ENCODE data around the gene HTR3D. TPM values are rescaled to one million over a fixed set of nuclear protein-coding genes. Genes with fewer than 3 reads are reported as not detected.
"Not testable (repeated sequence)": the region's sequence is repeated elsewhere in the genome, so short reads cannot be mapped to it uniquely, and the experiment has no call there.

The HTR3D gene
- total RNA-seq, 1 experiment from 2014 or later, result not detected

DNA sequence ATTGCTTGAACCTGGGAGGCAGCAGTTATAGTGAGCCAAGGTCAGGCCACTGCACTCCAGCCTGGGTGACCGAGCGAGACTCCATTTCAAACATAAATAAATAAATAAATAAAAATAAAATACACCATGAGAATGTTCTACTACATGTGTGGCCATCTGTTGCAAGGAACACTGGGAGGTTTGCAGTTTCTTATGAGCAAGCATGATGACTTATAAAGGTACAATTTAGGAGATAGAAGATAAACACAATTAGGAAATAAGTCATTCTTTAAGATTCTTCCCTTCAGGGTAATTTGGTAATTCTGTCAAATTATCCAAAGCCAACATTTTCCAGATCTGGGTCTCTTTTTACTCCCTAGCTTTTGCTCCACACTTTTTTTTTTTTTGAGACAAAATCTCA lies 34.7 kb downstream of the HTR3D start:
- H3K4me3 ChIP-seq (ENCODE audit: low read length), result no peak overlapping the region
- H3K9ac ChIP-seq (ENCODE audit: low read length), result no peak overlapping the region
- no peak overlapping the region for H3K4me2 ChIP-seq (ENCODE audit: low read depth, low read length, poor library complexity, severe bottlenecking)
- no peak for DNase-seq
- no peaks in the 10 kb centered on the region for H3K9me2 ChIP-seq (replicated peaks; ENCODE audit: insufficient read depth, low read length)
- H3K27ac ChIP-seq (ENCODE audit: low read length), result no peak overlapping the region
- H2AFZ ChIP-seq (ENCODE audit: low read length), result no peak overlapping the region
- H3K36me3 ChIP-seq (ENCODE audit: insufficient read depth, low read length), result no peaks in the 10 kb centered on the region
- H3K79me2 ChIP-seq (ENCODE audit: low read length), result no peaks in the 10 kb centered on the region
- H3K27me3 ChIP-seq (ENCODE audit: low read length), result no peaks in the 10 kb centered on the region
- peaks cover 6% of the 10 kb centered on the region for H3K4me1 ChIP-seq (ENCODE audit: low read length)
- peaks cover 7% of the 10 kb centered on the region for H3K9me3 ChIP-seq (ENCODE audit: low read length)
- H4K20me1 ChIP-seq (ENCODE audit: insufficient read depth, low read depth, low read length), result no peaks in the 10 kb centered on the region

DNA sequence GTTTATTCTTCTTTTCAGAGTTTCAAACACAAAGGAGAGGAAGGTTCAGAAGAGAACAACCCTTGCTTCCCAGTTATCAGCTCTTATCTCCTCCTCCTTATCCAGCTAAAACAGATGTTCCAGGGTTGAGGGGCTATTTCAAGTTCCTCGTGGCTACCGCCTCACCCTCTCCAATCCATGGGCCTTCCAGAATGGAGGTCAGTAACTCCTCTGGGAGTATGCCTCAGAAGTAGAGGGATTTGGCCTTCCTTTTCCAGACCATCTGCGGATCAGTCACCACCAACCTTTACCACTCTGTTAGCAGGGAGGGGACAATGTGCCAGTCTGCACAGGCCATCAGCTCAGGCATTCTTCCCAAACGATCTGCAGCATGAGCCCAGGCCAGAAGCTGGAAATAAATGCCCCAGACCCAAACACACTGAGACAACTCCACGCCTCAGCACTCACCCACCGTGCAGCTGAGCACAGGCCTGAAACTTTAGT lies 36.1 kb downstream of the HTR3D start:
- no peaks in the 10 kb centered on the region for H3K27me3 ChIP-seq (ENCODE audit: low read length)
- no peak overlapping the region for H3K4me3 ChIP-seq (ENCODE audit: low read length)
- no peak overlapping the region for H3K27ac ChIP-seq (ENCODE audit: low read length)
- no peak for DNase-seq
- no peaks in the 10 kb centered on the region for H3K9me2 ChIP-seq (replicated peaks; ENCODE audit: insufficient read depth, low read length)
- H4K20me1 ChIP-seq (ENCODE audit: insufficient read depth, low read depth, low read length), result no peaks in the 10 kb centered on the region
- no peaks in the 10 kb centered on the region for H3K36me3 ChIP-seq (ENCODE audit: insufficient read depth, low read length)
- H2AFZ ChIP-seq (ENCODE audit: low read length), result no peak overlapping the region
- no peak overlapping the region for H3K4me2 ChIP-seq (ENCODE audit: low read depth, low read length, poor library complexity, severe bottlenecking)
- H3K9me3 ChIP-seq (ENCODE audit: low read length), result peaks cover 7% of the 10 kb centered on the region
- no peaks in the 10 kb centered on the region for H3K79me2 ChIP-seq (ENCODE audit: low read length)
- no peak overlapping the region for H3K9ac ChIP-seq (ENCODE audit: low read length)
- H3K4me1 ChIP-seq (ENCODE audit: low read length), result peaks cover 6% of the 10 kb centered on the region

DNA sequence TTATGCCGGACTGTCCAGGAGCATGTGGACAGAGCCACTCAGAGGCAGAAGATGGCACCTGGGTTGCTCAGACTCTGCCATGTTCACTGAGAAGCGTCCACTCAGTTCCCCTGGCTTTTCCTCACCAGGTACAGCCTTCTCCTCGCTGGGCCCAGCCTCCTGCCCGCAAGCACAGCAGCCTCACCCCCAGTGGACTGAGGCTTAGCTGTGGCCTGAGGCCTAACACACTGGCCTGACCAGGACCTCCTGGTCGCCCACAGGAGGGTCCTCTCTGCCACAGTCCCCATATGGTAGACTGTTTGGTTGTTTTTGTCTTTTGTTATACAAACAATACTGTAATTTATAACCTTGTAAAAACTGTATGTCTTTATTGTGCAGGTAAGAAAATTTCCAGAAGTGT lies 36.8 kb downstream of the HTR3D start:
- H3K9ac ChIP-seq (ENCODE audit: low read length), result no peak overlapping the region

DNA sequence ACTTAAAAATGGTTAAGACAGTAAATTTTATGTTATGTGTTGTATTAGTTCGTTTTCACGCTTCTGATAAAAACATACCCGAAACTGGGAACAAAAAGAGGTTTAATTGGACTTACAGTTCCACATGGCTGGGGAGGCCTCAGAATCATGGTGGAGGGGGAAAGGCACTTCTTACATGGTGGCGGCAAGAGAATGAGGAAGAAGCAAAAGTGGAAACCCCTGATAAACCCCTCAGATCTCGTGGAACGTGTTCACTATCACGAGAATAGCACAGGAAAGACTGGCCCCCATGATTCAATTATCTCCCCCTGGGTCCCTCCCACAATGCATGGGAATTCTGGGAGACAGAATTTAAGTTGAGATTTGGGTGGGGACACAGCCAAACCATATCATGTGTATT lies 39.6 kb downstream of the HTR3D start:
- H3K27me3 ChIP-seq (ENCODE audit: low read length), result not testable (repeated sequence)

More for the DNA sequence above, 36.8 kb downstream of the HTR3D start:
- H3K4me1 ChIP-seq (ENCODE audit: low read length), result no peaks in the 10 kb centered on the region; the same call in 1 of the 2 replicates
- H3K4me3 ChIP-seq (ENCODE audit: low read length), result no peak overlapping the region
- H3K27ac ChIP-seq (ENCODE audit: low read length), result no peak overlapping the region
- H3K9me2 ChIP-seq (replicated peaks; ENCODE audit: insufficient read depth, low read length), result no peaks in the 10 kb centered on the region
- no peaks in the 10 kb centered on the region for H3K36me3 ChIP-seq (ENCODE audit: insufficient read depth, low read length)
- no peaks in the 10 kb centered on the region for H3K27me3 ChIP-seq (ENCODE audit: low read length)
- no peak overlapping the region for H3K4me2 ChIP-seq (ENCODE audit: low read depth, low read length, poor library complexity, severe bottlenecking)
- no peak for DNase-seq
- H3K9me3 ChIP-seq (ENCODE audit: low read length), result peaks cover 7% of the 10 kb centered on the region
- H3K79me2 ChIP-seq (ENCODE audit: low read length), result no peaks in the 10 kb centered on the region
- H4K20me1 ChIP-seq (ENCODE audit: insufficient read depth, low read depth, low read length), result no peaks in the 10 kb centered on the region
- no peak overlapping the region for H2AFZ ChIP-seq (ENCODE audit: low read length)

DNA sequence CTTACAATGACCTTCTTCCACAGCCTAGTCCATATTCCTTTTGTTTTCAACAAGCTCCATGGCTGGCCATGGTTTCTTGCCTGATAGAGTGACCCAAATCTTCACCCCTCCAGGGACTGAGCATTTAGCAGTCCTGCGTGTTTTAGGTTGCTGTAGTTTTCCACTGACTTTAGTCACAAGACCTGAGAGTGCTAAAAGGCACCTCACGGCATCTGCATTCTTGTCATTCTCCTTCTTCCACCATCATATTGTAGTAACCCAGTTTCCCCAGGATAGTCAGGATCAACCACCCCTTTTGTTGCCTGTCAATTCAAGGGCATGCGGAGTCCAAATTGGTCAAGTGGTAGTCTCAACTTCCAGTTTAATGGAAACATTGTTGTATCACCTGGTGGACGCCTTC lies 42.1 kb downstream of the HTR3D start:
- Histone ChIP-seq H3K4me1 (ENCODE audit: low read length) (peaks cover 5% of the 10 kb centered on the region; the same call in 1 of the 2 replicates), H3K36me3 (ENCODE audit: insufficient read depth, low read length) (no peaks in the 10 kb centered on the region), H3K27ac (ENCODE audit: low read length) (no peak overlapping the region), H3K4me2 (ENCODE audit: low read depth, low read length, poor library complexity, severe bottlenecking) (no peak overlapping the region), H3K9ac (ENCODE audit: low read length) (no peak overlapping the region), H3K27me3 (ENCODE audit: low read length) (no peaks in the 10 kb centered on the region), H3K9me2 (replicated peaks; ENCODE audit: insufficient read depth, low read length) (no peaks in the 10 kb centered on the region), H3K4me3 (ENCODE audit: low read length) (no peak overlapping the region), H3K9me3 (ENCODE audit: low read length) (peaks cover 7% of the 10 kb centered on the region), H3K79me2 (ENCODE audit: low read length) (no peaks in the 10 kb centered on the region), H4K20me1 (ENCODE audit: insufficient read depth, low read depth, low read length) (no peaks in the 10 kb centered on the region), H2AFZ (ENCODE audit: low read length) (no peak overlapping the region)
- DNase-seq, result no peak

More for the DNA sequence above, 39.6 kb downstream of the HTR3D start:
- H3K4me3 ChIP-seq (ENCODE audit: low read length); H4K20me1 ChIP-seq (ENCODE audit: insufficient read depth, low read depth, low read length); DNase-seq; H3K79me2 ChIP-seq (ENCODE audit: low read length); H3K36me3 ChIP-seq (ENCODE audit: insufficient read depth, low read length); H3K9me2 ChIP-seq (replicated peaks; ENCODE audit: insufficient read depth, low read length); H3K9me3 ChIP-seq (ENCODE audit: low read length); H3K9ac ChIP-seq (ENCODE audit: low read length); H3K4me2 ChIP-seq (ENCODE audit: low read depth, low read length, poor library complexity, severe bottlenecking); H3K4me1 ChIP-seq (ENCODE audit: low read length); H2AFZ ChIP-seq (ENCODE audit: low read length); H3K27ac ChIP-seq (ENCODE audit: low read length): not testable (repeated sequence)

DNA sequence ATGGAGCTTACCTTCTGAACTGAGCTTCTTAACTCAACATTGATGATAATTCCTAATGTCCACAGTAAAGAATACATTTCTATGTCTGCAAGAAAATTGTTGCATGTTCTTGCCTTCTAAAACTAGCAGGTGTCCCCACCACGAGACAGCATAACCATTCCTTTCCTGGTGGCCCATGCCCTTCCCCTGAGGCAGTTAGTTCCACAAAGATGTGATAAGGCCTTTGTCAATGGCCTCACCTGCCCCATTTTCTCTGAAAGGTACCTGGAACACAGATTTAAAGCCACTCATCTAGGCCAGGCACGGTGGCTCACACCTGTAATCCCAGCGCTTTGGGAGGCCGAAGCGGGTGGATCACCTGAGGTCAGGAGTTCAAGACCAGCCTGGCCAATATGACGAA lies 44.4 kb downstream of the HTR3D start:
- DNase-seq, result no peak
- Histone ChIP-seq H3K9ac (ENCODE audit: low read length) (no peak overlapping the region), H3K36me3 (ENCODE audit: insufficient read depth, low read length) (no peaks in the 10 kb centered on the region), H3K27me3 (ENCODE audit: low read length) (no peaks in the 10 kb centered on the region), H4K20me1 (ENCODE audit: insufficient read depth, low read depth, low read length) (no peaks in the 10 kb centered on the region), H3K9me3 (ENCODE audit: low read length) (peaks cover 3% of the 10 kb centered on the region), H3K4me2 (ENCODE audit: low read depth, low read length, poor library complexity, severe bottlenecking) (no peak overlapping the region), H3K79me2 (ENCODE audit: low read length) (no peaks in the 10 kb centered on the region), H3K4me3 (ENCODE audit: low read length) (no peak overlapping the region), H2AFZ (ENCODE audit: low read length) (no peak overlapping the region), H3K27ac (ENCODE audit: low read length) (no peak overlapping the region), H3K9me2 (replicated peaks; ENCODE audit: insufficient read depth, low read length) (no peaks in the 10 kb centered on the region), H3K4me1 (ENCODE audit: low read length) (peaks cover 5% of the 10 kb centered on the region; the same call in 1 of the 2 replicates)

DNA sequence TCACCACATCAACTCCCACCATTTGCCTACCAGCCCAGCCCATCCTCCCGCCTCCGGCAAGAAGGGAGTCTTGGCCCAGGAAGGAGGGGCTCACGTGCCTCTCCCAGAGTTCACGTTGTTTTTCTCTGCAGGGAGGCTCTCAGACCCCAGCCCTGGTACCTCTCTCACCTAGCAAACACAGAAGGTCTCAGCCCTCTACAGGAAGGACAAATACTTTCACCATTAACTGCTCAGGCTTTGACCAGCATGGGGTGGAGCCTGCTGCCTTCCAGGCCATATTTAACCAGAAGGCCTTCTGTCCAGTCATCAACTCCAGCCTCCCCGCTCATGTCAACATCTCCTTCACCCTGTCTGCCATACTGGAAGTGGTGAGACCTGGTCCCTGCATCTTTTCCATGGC lies 46.3 kb downstream of the HTR3D start:
- no peaks in the 10 kb centered on the region for H3K9me2 ChIP-seq (replicated peaks; ENCODE audit: insufficient read depth, low read length)
- H3K4me3 ChIP-seq (ENCODE audit: low read length), result no peak overlapping the region
- no peak for DNase-seq
- no peak overlapping the region for H3K9ac ChIP-seq (ENCODE audit: low read length)
- no peaks in the 10 kb centered on the region for H3K9me3 ChIP-seq (ENCODE audit: low read length)
- H3K79me2 ChIP-seq (ENCODE audit: low read length), result no peaks in the 10 kb centered on the region
- no peak overlapping the region for H3K27ac ChIP-seq (ENCODE audit: low read length)
- peaks cover 5% of the 10 kb centered on the region; the same call in 1 of the 2 replicates for H3K4me1 ChIP-seq (ENCODE audit: low read length)
- H3K36me3 ChIP-seq (ENCODE audit: insufficient read depth, low read length), result no peaks in the 10 kb centered on the region
- H4K20me1 ChIP-seq (ENCODE audit: insufficient read depth, low read depth, low read length), result no peaks in the 10 kb centered on the region
- peak overlapping the region; percentile 42; the same call in 1 of the 2 replicates for H2AFZ ChIP-seq (ENCODE audit: low read length)
- no peaks in the 10 kb centered on the region for H3K27me3 ChIP-seq (ENCODE audit: low read length)
- H3K4me2 ChIP-seq (ENCODE audit: low read depth, low read length, poor library complexity, severe bottlenecking), result no peak overlapping the region

GRCh38 chr3:184078851-184079250 lies 47.3 kb downstream of the HTR3D start:
- Histone ChIP-seq H3K9ac (ENCODE audit: low read length) (no peak overlapping the region), H3K79me2 (ENCODE audit: low read length) (no peaks in the 10 kb centered on the region), H3K27ac (ENCODE audit: low read length) (no peak overlapping the region), H3K4me3 (ENCODE audit: low read length) (no peak overlapping the region), H3K36me3 (ENCODE audit: insufficient read depth, low read length) (no peaks in the 10 kb centered on the region), H3K4me2 (ENCODE audit: low read depth, low read length, poor library complexity, severe bottlenecking) (no peak overlapping the region), H3K9me2 (replicated peaks; ENCODE audit: insufficient read depth, low read length) (no peaks in the 10 kb centered on the region), H3K4me1 (ENCODE audit: low read length) (peaks cover 5% of the 10 kb centered on the region; the same call in 1 of the 2 replicates), H4K20me1 (ENCODE audit: insufficient read depth, low read depth, low read length) (no peaks in the 10 kb centered on the region), H3K27me3 (ENCODE audit: low read length) (no peaks in the 10 kb centered on the region), H2AFZ (ENCODE audit: low read length) (no peak overlapping the region), H3K9me3 (ENCODE audit: low read length) (no peaks in the 10 kb centered on the region)
- no peak for DNase-seq
